PC-3 (cell line): ENCODE measurements around the gene ACAP3.

ENCODE experiments used
- EZH2 ChIP-seq: fragments of 300-600 bp; sonication (generic); IDR thresholded peaks from one replicate; pipeline ENCODE4 v1.6.1; 2017; ENCODE audit warnings: antibody characterized with exemption, mild to moderate bottlenecking, low read length; ENCODE audit not compliant: unreplicated experiment
- EZH2phosphoT487 ChIP-seq: fragments of 300-600 bp; sonication (generic); IDR thresholded peaks from 2 replicates; pipeline ENCODE4 v1.6.1; 2018; ENCODE audit warnings: mild to moderate bottlenecking, antibody characterized with exemption, low read length, borderline replicate concordance
- TF ChIP-seq, protein P1 (sequence below): fragments of 300-600 bp; sonication (generic); conservative IDR thresholded peaks from 2 replicates; pipeline ENCODE4 v1.5.1; 2017; ENCODE audit warnings: antibody characterized with exemption, low read depth, mild to moderate bottlenecking, low read length

DNA sequence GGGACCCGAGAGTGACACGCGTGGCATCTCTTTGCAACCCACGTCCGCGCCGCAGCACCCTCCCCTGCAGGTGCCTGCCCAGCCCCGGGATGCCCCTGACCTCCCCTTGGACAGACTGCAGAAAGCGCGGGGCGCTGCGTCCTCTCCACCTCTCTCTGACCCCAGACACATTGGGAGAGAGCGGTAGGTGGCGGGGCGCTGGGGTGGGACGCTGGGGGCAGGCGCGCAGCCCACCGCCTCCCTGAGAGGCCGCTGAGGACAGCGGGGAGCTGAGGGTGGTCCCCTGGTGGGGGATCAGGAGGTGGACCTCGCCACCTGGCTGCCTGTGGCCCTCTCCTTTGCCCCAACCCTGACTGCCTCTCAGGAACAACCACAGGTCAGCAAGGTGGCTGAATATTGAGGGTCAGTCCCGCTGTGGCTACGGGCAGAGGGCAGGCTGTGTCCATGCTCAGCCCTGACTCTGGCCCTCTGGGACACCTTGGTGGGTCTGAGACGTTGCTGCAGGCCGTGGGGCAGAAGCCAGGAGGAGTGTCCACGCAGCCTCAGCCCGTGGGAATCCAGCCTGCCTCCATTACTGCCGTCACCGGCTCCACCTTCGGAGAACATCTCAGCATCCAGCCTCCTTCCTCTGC lies 33.3 kb downstream of the ACAP3 start:
- TF ChIP-seq EZH2 = no peak
- TF ChIP-seq, protein P1, sequence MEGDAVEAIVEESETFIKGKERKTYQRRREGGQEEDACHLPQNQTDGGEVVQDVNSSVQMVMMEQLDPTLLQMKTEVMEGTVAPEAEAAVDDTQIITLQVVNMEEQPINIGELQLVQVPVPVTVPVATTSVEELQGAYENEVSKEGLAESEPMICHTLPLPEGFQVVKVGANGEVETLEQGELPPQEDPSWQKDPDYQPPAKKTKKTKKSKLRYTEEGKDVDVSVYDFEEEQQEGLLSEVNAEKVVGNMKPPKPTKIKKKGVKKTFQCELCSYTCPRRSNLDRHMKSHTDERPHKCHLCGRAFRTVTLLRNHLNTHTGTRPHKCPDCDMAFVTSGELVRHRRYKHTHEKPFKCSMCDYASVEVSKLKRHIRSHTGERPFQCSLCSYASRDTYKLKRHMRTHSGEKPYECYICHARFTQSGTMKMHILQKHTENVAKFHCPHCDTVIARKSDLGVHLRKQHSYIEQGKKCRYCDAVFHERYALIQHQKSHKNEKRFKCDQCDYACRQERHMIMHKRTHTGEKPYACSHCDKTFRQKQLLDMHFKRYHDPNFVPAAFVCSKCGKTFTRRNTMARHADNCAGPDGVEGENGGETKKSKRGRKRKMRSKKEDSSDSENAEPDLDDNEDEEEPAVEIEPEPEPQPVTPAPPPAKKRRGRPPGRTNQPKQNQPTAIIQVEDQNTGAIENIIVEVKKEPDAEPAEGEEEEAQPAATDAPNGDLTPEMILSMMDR = no peak
- TF ChIP-seq EZH2phosphoT487 = no peak
